Limb (tissue), 2 donors: ENCODE results near the gene ERICH6B.
A peak's percentile ranks its signal among the peaks of the same experiment; 100 is the strongest.

Experiments
- DNase-seq, 2 donors: peaks; one replicate each; pipeline ENCODE4 v3.0.0-alpha.2; 2016; ENCODE audit errors: extremely low spot score in 2 of 2

Gene ERICH6B

GRCh38 chr13:45545686-45546409, 69.7 kb downstream of the ERICH6B start:
- DNase-seq = no peak

- no peak for DNase-seq
Observed at GRCh38 chr13:45544520-45544919, 71.0 kb downstream of the ERICH6B start.

GRCh38 chr13:45542878-45543277, 72.7 kb downstream of the ERICH6B start:
- no peak for DNase-seq

- DNase-seq = no peak
Observed at GRCh38 chr13:45542391-45542790, 73.1 kb downstream of the ERICH6B start.

- no peak for DNase-seq
Observed at GRCh38 chr13:45541806-45542205, 73.7 kb downstream of the ERICH6B start.

- no peak for DNase-seq
Observed at GRCh38 chr13:45540864-45541263, 74.7 kb downstream of the ERICH6B start.

- no peak for DNase-seq
Observed at GRCh38 chr13:45540195-45540594, 75.3 kb downstream of the ERICH6B start.

- no peak for DNase-seq
Observed at GRCh38 chr13:45538382-45538781, 77.2 kb downstream of the ERICH6B start.

GRCh38 chr13:45537516-45537915, 78.0 kb downstream of the ERICH6B start:
- no peak for DNase-seq

GRCh38 chr13:45536224-45536623, 79.3 kb downstream of the ERICH6B start:
- DNase-seq = no peak

- no peak for DNase-seq
Observed at GRCh38 chr13:45534604-45535003, 80.9 kb downstream of the ERICH6B start.

GRCh38 chr13:45529758-45530157, 85.8 kb downstream of the ERICH6B start:
- no peak for DNase-seq

- no peak for DNase-seq
Observed at GRCh38 chr13:45527699-45528462, 87.7 kb downstream of the ERICH6B start.

- no peak for DNase-seq
Observed at GRCh38 chr13:45522571-45522970, 93.0 kb downstream of the ERICH6B start.

- no peak for DNase-seq
Observed at GRCh38 chr13:45521297-45521696, 94.2 kb downstream of the ERICH6B start.

- no peak for DNase-seq
Observed at GRCh38 chr13:45519493-45519892, 96.0 kb downstream of the ERICH6B start.

GRCh38 chr13:45518525-45519245, 96.9 kb downstream of the ERICH6B start:
- no peak for DNase-seq

GRCh38 chr13:45516757-45517156, 98.8 kb downstream of the ERICH6B start:
- no peak for DNase-seq

GRCh38 chr13:45512098-45512496, 103.4 kb downstream of the ERICH6B start:
- no peak for DNase-seq

GRCh38 chr13:45511310-45512097, 104.0 kb downstream of the ERICH6B start:
- DNase-seq = peak in 1 of 2 donors; percentile 85

GRCh38 chr13:45510672-45511071, 104.9 kb downstream of the ERICH6B start:
- no peak for DNase-seq
